Nephron (organoid): ENCODE measurements around the gene RCAN2.

Experiments
- H3K27ac Mint-ChIP-seq, 3 experiments: 2 replicates each; pipeline ENCODE4 v1.8.0; 2020; ENCODE audit warnings: mixed read lengths in 3 of 3, mild to moderate bottlenecking in 2 of 3, moderate library complexity in 1 of 3
- H3K27me3 Mint-ChIP-seq: 2 replicates; pipeline ENCODE4 v1.8.0; 2021; ENCODE audit warnings: low read depth, mild to moderate bottlenecking, moderate library complexity, mixed read lengths
- H3K36me3 Mint-ChIP-seq: 2 replicates; pipeline ENCODE4 v1.8.0; 2020; ENCODE audit warnings: low read depth, mixed read lengths
- H3K4me1 Mint-ChIP-seq: 2 replicates; pipeline ENCODE4 v1.8.0; 2020; ENCODE audit warnings: mixed read lengths
- H3K4me3 Mint-ChIP-seq, 3 experiments: 2 replicates each; pipeline ENCODE4 v1.8.0; 2020; ENCODE audit warnings: mild to moderate bottlenecking in 3 of 3, mixed read lengths in 3 of 3, moderate library complexity in 2 of 3
- H3K9me3 Mint-ChIP-seq: 2 replicates; pipeline ENCODE4 v1.8.0; 2020; ENCODE audit warnings: mixed read lengths
- TF ChIP-seq, protein P1 (sequence below), 3 experiments: fragments of 200-600 bp; sonication (generic); IDR thresholded peaks; one replicate each; pipeline ENCODE4 v1.5.0; 2021; ENCODE audit warnings: antibody characterized with exemption in 3 of 3; ENCODE audit not compliant: unreplicated experiment in 3 of 3

RCAN2 gene

DNA sequence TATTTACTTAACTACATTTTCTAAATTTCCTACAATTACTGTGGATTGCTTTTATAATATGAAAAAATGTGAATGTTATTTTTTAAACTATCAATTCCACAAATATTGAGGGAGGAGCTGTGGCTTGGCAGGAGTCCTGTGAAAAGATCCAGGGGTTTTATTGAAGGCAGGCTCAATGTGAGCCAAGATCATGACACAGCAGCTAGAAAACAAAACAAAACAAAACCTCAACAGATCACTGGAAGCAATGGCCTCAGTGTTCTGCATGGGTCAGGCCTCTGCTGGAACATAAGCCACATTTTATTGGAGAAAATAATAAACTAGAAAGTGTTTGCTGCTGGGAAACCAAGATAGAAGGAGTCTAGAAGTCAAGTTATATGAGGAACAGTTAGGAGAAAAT is 19.4 kb upstream of the RCAN2 start:
- TF ChIP-seq, protein P1, sequence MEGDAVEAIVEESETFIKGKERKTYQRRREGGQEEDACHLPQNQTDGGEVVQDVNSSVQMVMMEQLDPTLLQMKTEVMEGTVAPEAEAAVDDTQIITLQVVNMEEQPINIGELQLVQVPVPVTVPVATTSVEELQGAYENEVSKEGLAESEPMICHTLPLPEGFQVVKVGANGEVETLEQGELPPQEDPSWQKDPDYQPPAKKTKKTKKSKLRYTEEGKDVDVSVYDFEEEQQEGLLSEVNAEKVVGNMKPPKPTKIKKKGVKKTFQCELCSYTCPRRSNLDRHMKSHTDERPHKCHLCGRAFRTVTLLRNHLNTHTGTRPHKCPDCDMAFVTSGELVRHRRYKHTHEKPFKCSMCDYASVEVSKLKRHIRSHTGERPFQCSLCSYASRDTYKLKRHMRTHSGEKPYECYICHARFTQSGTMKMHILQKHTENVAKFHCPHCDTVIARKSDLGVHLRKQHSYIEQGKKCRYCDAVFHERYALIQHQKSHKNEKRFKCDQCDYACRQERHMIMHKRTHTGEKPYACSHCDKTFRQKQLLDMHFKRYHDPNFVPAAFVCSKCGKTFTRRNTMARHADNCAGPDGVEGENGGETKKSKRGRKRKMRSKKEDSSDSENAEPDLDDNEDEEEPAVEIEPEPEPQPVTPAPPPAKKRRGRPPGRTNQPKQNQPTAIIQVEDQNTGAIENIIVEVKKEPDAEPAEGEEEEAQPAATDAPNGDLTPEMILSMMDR (IDR thresholded peaks at IDR 0.05; ENCODE audit: unreplicated experiment in 3 of 3) = no peak
- Mint-ChIP-seq H3K9me3 (no peaks in the 10 kb centered on the region), H3K36me3 (no peaks in the 10 kb centered on the region), H3K4me1 (peaks cover 7% of the 10 kb centered on the region), H3K27ac (peak overlapping the region; percentile 24 to 71 (median 63)), H3K27me3 (no peaks in the 10 kb centered on the region), H3K4me3 (no peak overlapping the region)

DNA sequence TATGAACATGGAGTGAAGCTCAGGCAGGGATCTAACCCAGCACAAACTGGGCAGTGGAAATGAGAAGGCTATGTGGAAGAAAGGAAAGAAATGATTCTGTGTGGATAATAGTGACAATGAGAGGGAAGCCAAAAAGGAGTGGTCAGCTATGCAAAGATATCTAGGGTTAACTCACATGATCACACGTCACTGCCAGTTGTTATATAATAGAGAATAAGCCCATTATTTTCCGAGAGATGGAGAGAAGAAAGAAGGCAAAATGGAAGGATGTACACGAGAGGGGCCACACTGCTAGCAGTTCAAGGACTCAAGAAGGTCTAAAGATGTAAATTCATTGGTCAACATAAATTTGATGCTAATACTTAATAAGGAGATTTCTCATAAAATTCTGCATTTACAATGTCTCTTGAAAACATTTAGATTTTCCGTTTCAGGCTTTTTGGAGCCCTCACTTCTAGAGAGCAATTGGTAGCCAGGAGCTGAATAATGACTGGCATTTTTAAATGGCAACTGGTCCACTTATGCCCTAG is 18.8 kb upstream of the RCAN2 start:
- no peak overlapping the region for H3K4me3 Mint-ChIP-seq
- H3K36me3 Mint-ChIP-seq = no peaks in the 10 kb centered on the region
- peaks cover 12% of the 10 kb centered on the region for H3K4me1 Mint-ChIP-seq
- H3K27ac Mint-ChIP-seq = no peak overlapping the region
- H3K27me3 Mint-ChIP-seq = no peaks in the 10 kb centered on the region
- TF ChIP-seq, protein P1 (IDR thresholded peaks at IDR 0.05; ENCODE audit: unreplicated experiment in 3 of 3) = no peak
- no peaks in the 10 kb centered on the region for H3K9me3 Mint-ChIP-seq

DNA sequence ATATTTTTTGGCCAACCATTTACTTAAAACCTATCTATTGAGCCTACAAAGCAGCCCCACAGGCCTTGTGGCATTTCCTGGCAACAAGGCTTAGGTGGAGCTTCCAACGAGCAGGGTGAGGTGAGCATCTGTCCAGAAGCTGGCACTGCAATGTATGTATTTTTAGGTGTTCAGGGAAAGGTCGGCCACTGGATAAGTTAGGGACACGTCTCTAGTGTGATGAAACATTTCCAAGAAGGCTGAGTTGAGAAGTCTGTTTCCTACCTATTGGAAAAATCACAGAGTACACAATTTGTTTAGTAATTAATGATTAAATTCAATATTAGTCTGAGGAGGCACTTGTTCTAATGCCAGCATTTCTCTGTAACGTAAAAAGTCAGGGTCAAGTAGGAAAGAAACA is 17.8 kb upstream of the RCAN2 start:
- no peaks in the 10 kb centered on the region for H3K36me3 Mint-ChIP-seq
- H3K27ac Mint-ChIP-seq = no peak overlapping the region
- TF ChIP-seq, protein P1 (IDR thresholded peaks at IDR 0.05; ENCODE audit: unreplicated experiment in 3 of 3) = no peak
- no peaks in the 10 kb centered on the region for H3K27me3 Mint-ChIP-seq
- H3K4me3 Mint-ChIP-seq = no peak overlapping the region
- H3K4me1 Mint-ChIP-seq = peaks cover 12% of the 10 kb centered on the region
- no peaks in the 10 kb centered on the region for H3K9me3 Mint-ChIP-seq

- no peak overlapping the region for H3K27ac Mint-ChIP-seq
- TF ChIP-seq, protein P1 (IDR thresholded peaks at IDR 0.05; ENCODE audit: unreplicated experiment in 3 of 3) = no peak
- H3K4me1 Mint-ChIP-seq = peaks cover 12% of the 10 kb centered on the region
- no peaks in the 10 kb centered on the region for H3K9me3 Mint-ChIP-seq
- H3K27me3 Mint-ChIP-seq = no peaks in the 10 kb centered on the region
- no peaks in the 10 kb centered on the region for H3K36me3 Mint-ChIP-seq
- no peak overlapping the region for H3K4me3 Mint-ChIP-seq
Observed at GRCh38 chr6:46507426-46507825, 16.2 kb upstream of the RCAN2 start.

DNA sequence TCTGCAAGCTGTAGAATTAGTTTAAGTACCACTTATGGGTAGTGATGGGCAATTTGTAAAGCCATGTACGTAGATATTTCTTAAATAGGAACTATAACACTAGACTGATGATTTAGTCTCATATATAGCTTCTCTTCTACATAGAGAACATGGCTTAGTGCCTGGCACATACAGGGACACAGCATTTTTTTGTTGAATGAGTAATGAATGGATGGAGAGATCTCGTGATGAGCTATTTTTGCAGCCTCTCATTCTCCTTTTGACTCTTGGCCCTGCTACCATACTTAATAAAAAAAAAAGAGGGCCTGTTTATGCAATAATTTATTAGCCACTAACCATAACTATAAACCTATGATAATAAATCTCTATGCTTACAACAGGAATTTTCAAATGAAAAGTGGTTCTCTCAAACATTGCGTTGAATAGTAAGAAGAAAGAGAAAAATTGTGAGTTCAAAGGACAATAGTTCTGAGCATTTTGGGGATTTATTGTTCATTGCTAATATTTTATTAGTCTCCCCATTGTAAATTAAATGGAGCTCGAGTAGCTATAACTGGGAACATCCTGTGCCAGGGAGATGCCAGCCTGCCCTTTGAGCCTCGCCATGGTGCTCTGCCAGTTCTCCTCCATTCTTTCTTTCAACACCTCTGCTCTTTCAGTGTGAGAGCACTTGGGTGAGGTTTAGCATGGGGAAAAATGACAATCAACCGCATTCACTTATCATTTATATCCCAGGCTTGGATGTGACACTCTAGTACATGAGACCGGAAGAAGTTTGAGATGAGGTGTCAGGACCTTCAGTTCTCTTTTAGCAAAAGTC is 14.7 kb upstream of the RCAN2 start:
- no peaks in the 10 kb centered on the region for H3K36me3 Mint-ChIP-seq
- TF ChIP-seq, protein P1 (IDR thresholded peaks at IDR 0.05; ENCODE audit: unreplicated experiment in 3 of 3) = no peak
- no peaks in the 10 kb centered on the region for H3K9me3 Mint-ChIP-seq
- H3K27ac Mint-ChIP-seq = peak overlapping the region in 1 of 3 experiments; percentile 35
- no peaks in the 10 kb centered on the region for H3K27me3 Mint-ChIP-seq
- peaks cover 10% of the 10 kb centered on the region for H3K4me1 Mint-ChIP-seq
- no peak overlapping the region for H3K4me3 Mint-ChIP-seq

DNA sequence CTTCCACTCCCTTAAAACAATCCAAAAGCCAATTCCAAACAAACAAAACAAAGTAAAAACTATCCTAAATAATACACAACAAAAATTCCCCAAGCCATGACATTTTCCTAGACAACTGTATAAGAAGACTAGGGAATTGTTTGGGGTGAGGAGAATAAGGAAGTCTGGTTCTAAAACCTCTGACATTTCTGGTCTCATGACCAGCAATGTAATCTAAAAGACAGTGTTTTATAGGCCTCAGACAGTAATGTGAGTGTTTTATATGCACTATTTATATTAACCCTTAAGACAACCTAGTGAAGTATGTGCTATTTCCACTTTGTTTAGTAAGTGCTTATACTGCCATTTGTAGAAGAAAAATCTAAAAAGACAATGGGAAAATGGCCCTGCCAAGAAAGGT is 13.0 kb upstream of the RCAN2 start:
- Mint-ChIP-seq H3K9me3 (no peaks in the 10 kb centered on the region), H3K4me3 (no peak overlapping the region), H3K27ac (no peak overlapping the region), H3K4me1 (peaks cover 5% of the 10 kb centered on the region), H3K27me3 (peaks cover 11% of the 10 kb centered on the region), H3K36me3 (no peaks in the 10 kb centered on the region)
- TF ChIP-seq, protein P1 (IDR thresholded peaks at IDR 0.05; ENCODE audit: unreplicated experiment in 3 of 3) = no peak
